ENCODE data around the gene PRKG1. TPM values are rescaled to one million over a fixed set of nuclear protein-coding genes. Genes with fewer than 3 reads are reported as not detected.

PRKG1 gene
- total RNA-seq, 4 donors from 2014 or later = 26.5 to 72.3 (median 58.1) TPM

DNA sequence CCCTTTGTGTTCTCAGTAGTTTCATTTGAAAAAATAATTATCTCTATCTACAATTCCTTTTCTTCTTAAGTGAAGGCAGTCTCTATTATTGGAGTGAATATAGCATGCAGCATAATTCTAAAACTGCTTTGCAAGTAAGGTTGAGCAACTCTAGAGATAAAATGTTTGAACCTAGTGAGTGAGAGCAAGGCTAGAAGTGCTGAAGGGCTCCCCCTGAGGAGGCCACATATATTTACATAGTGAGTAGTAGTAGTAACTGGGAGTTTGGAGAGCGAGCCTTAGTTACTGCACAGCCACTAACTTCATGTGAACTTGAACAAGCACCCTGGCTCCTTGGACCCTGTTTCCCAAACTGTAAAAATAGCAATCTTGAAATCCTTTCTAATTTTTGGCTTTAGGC lies 1098.3 kb downstream of the PRKG1 start:
- H3K4me3 ChIP-seq (replicated peaks in 1 of 3) = no peak overlapping the region
- intact Hi-C loops (cut with DNase I) = no loop called here
- H3K27ac ChIP-seq = no peak overlapping the region
- DNase-seq = no peak
- H3K4me1 ChIP-seq = no peaks in the 10 kb centered on the region
- no peaks in the 10 kb centered on the region for H3K27me3 ChIP-seq
- TF ChIP-seq, protein P1, sequence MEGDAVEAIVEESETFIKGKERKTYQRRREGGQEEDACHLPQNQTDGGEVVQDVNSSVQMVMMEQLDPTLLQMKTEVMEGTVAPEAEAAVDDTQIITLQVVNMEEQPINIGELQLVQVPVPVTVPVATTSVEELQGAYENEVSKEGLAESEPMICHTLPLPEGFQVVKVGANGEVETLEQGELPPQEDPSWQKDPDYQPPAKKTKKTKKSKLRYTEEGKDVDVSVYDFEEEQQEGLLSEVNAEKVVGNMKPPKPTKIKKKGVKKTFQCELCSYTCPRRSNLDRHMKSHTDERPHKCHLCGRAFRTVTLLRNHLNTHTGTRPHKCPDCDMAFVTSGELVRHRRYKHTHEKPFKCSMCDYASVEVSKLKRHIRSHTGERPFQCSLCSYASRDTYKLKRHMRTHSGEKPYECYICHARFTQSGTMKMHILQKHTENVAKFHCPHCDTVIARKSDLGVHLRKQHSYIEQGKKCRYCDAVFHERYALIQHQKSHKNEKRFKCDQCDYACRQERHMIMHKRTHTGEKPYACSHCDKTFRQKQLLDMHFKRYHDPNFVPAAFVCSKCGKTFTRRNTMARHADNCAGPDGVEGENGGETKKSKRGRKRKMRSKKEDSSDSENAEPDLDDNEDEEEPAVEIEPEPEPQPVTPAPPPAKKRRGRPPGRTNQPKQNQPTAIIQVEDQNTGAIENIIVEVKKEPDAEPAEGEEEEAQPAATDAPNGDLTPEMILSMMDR (IDR thresholded peaks at IDR 0.05) = no peak
- TF ChIP-seq POLR2A (IDR thresholded peaks at IDR 0.05) = no peak
- no peaks in the 10 kb centered on the region for H3K9me3 ChIP-seq
- H3K36me3 ChIP-seq = no peaks in the 10 kb centered on the region
- WGBS, 2 donors = 88 to 96% methylated on average over 1 of the region's 1 CpG

DNA sequence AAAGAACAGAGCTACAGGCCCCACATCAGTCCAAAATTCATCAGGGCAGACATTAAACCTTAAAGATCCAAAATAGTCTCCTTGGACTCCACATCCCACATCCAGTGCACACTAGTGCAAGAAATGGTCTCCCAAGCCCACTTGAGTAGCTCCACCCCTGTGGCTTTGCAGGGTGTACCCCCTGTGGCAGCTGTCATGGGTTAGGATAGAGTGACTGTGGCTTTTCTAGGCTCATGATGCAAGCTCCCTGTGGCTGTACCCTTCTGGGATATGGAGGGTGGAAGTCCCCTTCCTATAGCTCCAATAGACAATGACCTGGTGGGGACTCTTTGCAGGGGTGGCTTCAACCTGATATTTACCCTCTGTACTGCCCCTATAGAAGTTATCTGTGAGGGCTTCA lies 1111.0 kb downstream of the PRKG1 start:
- intact Hi-C loops (cut with DNase I) = no loop called here
- H3K27ac ChIP-seq = no peak overlapping the region

DNA sequence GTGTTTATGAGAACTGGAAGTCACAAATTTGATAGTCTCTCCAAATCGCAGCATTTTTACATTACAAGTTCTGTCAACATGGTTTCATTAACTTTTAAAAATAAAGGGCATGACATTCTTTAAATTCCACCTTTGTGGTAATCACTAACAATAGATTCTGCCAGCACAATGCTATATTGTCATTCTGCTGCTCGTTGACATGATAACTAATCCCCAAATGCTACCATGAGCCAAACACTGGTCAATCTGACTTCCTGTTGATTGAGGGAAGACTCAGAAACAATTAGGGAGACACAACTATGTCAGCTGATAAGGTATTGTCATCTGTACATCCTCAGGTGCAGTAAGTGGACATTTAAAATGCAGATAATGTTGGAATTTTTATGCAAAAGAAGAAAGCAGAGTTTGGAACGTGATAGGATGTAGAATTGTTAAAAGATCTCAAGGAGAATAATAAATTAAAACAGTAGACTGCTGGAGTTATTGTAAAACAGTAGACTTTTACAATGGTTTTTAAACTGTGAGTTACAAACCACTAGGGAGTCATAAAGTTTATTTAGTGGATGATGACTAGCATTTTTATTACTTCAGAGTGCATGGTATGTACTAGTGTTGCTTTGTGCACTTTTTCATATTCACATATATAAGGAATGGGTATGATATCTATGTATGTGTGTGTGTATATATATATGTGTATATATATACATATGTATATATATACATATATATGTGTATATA lies 1113.4 kb downstream of the PRKG1 start:
- Histone ChIP-seq H3K27me3 (no peaks in the 10 kb centered on the region), H3K4me3 (replicated peaks in 1 of 3) (no peak overlapping the region), H3K4me1 (no peaks in the 10 kb centered on the region), H3K36me3 (no peaks in the 10 kb centered on the region), H3K9me3 (no peaks in the 10 kb centered on the region), H3K27ac (no peak overlapping the region)
- 65 to 72% methylated on average over 3 of the region's 3 CpGs for WGBS, 2 donors
- DNase-seq = no peak
- TF ChIP-seq, protein P1 (IDR thresholded peaks at IDR 0.05) = no peak
- no peak for TF ChIP-seq POLR2A (IDR thresholded peaks at IDR 0.05)
- intact Hi-C loops (cut with DNase I) = no loop called here

More for the DNA sequence above, 1111.0 kb downstream of the PRKG1 start:
- Histone ChIP-seq H3K9me3 (no peaks in the 10 kb centered on the region), H3K36me3 (no peaks in the 10 kb centered on the region), H3K27me3 (no peaks in the 10 kb centered on the region), H3K4me3 (replicated peaks in 1 of 3) (no peak overlapping the region), H3K4me1 (no peaks in the 10 kb centered on the region)
- no peak for TF ChIP-seq POLR2A (IDR thresholded peaks at IDR 0.05)
- TF ChIP-seq, protein P1 (IDR thresholded peaks at IDR 0.05) = no peak
- no peak for DNase-seq

DNA sequence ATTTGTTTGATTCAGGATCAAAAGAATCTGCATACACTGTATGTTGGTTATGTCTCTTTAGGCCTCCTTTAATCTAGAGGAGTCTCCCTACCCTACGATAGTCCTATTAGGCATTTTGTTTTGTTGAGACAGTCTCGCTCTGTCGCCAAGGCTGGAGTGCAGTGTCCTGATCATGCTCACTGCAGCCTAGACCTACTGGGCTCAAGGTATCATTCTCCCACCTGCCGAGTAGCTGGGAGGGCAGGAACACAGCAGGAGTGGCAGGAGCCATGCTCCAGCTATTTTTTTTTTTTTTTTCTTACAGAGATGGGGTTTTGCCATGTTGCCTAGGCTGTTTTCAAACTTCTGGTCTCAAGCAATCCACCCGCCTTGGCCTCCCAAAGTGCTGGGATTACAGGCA lies 1116.8 kb downstream of the PRKG1 start:
- whole genome bisulfite sequencing, 2 donors = 85 to 90% methylated on average over 5 of the region's 5 CpGs
- intact Hi-C loops (cut with DNase I) = no loop called here
- TF ChIP-seq POLR2A (IDR thresholded peaks at IDR 0.05) = no peak
- TF ChIP-seq, protein P1 (IDR thresholded peaks at IDR 0.05) = no peak
- Histone ChIP-seq H3K36me3 (no peaks in the 10 kb centered on the region), H3K27me3 (no peaks in the 10 kb centered on the region), H3K9me3 (no peaks in the 10 kb centered on the region), H3K4me1 (no peaks in the 10 kb centered on the region), H3K27ac (no peak overlapping the region), H3K4me3 (replicated peaks in 1 of 3) (no peak overlapping the region)
- no peak for DNase-seq

DNA sequence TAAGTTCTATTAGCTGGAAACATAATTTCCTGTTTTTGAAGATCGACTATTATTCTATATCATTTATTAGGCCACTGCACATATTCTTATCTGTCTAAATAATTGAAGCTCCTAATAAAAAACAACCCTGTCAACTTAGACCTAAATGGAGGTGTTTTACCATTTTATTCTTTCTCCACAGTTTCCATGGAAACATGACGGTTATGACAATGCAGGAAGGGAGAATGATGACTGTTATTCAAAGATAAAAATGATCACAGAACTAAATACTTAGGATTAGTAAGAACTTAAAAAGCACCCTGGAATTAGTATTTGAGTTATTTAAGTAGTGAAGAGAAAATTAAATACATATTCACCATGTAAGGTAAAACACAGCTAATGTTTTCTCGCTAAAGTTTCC lies 1119.9 kb downstream of the PRKG1 start:
- Histone ChIP-seq H3K4me1 (no peaks in the 10 kb centered on the region), H3K27ac (no peak overlapping the region), H3K36me3 (no peaks in the 10 kb centered on the region), H3K9me3 (no peaks in the 10 kb centered on the region), H3K4me3 (replicated peaks in 1 of 3) (no peak overlapping the region), H3K27me3 (no peaks in the 10 kb centered on the region)
- no peak for TF ChIP-seq POLR2A (IDR thresholded peaks at IDR 0.05)
- TF ChIP-seq, protein P1 (IDR thresholded peaks at IDR 0.05) = no peak
- 89% methylated on average over 3 of the region's 3 CpGs for WGBS, 2 donors
- intact Hi-C loops (cut with DNase I) = no loop called here
- DNase-seq = no peak
